Natural killer cell (primary cell): ENCODE results near the gene GRM7. TPM values are rescaled to one million over a fixed set of nuclear protein-coding genes. Genes with fewer than 3 reads are reported as not detected.

Source experiments
- ATAC-seq, 3 donors: fragments of 150-1000 bp in 2 of 3; fragments of 200-7000 bp in 1 of 3; cut with Tn5 transposase; 1 replicate in 1 of 3; 2 replicates in 2 of 3; pipeline ENCODE4 v1.10.0; 2021; ENCODE audit warnings: mild to moderate bottlenecking in 2 of 3, moderate library complexity in 2 of 3
- DNase-seq, 2 donors: peaks; one replicate each; pipeline versions ENCODE4 v3.0.0 to v3.0.0-alpha.2; 2013 to 2021; ENCODE audit warnings: mixed read lengths in 1 of 2
- H3K27ac ChIP-seq: one replicate; pipeline ENCODE4 v1.5.1; 2013; ENCODE audit warnings: mild to moderate bottlenecking, low read length
- H3K27me3 ChIP-seq: one replicate; pipeline ENCODE4 v1.6.1; 2013; ENCODE audit warnings: low read length; ENCODE audit not compliant: control insufficient read depth, insufficient read depth
- H3K36me3 ChIP-seq: one replicate; pipeline ENCODE4 v1.6.1; 2013; ENCODE audit warnings: low read length; ENCODE audit not compliant: control insufficient read depth, insufficient read depth
- H3K4me1 ChIP-seq: one replicate; pipeline ENCODE4 v1.6.1; 2013; ENCODE audit warnings: low read length; ENCODE audit not compliant: control insufficient read depth, insufficient read depth
- H3K4me3 ChIP-seq: one replicate; pipeline ENCODE4 v1.5.1; 2013; ENCODE audit warnings: low read length
- H3K9me3 ChIP-seq: one replicate; pipeline ENCODE4 v1.6.1; 2013; ENCODE audit warnings: low read length; ENCODE audit not compliant: control insufficient read depth, insufficient read depth
- H3K27ac Mint-ChIP-seq, 2 donors: one replicate each; pipeline ENCODE4 v1.8.0; 2022; ENCODE audit warnings: mild to moderate bottlenecking in 2 of 2, mixed read lengths in 2 of 2, moderate library complexity in 1 of 2
- H3K27me3 Mint-ChIP-seq, 2 donors: one replicate each; pipeline ENCODE4 v1.8.0; 2022; ENCODE audit warnings: low read depth in 2 of 2, mixed read lengths in 2 of 2
- H3K36me3 Mint-ChIP-seq: one replicate; pipeline ENCODE4 v1.8.0; 2022; ENCODE audit warnings: mixed read lengths
- H3K4me1 Mint-ChIP-seq, 2 donors: one replicate each; pipeline ENCODE4 v1.8.0; 2022; ENCODE audit warnings: mixed read lengths in 2 of 2
- H3K4me3 Mint-ChIP-seq: one replicate; pipeline ENCODE4 v1.8.0; 2022; ENCODE audit warnings: mild to moderate bottlenecking, moderate library complexity, mixed read lengths
- H3K9me3 Mint-ChIP-seq, 2 donors: one replicate each; pipeline ENCODE4 v1.8.0; 2022; ENCODE audit warnings: mixed read lengths in 2 of 2
- WGBS: methylation state at CpG from one replicate; pipeline ENCODE4 v1.1.7; 2013; ENCODE audit warnings: missing lambda C conversion rate; ENCODE audit not compliant: insufficient coverage; 5-methylcytosine and 5-hydroxymethylcytosine counted together
- intact Hi-C: fragments of 100-400 bp; cut with micrococcal nuclease; formaldehyde crosslinking; loops from one replicate; pipeline ENCODE4 v1.14.2; 2022
- total RNA-seq, 4 donors: library from RNA; stranded (reverse); fragments of 120-200 nt in 1 of 4; gene quantifications; one replicate each; pipeline versions ENCODE4 v1.2.3 to v1.2.4, GENCODE V29; 2013 to 2022
- TF ChIP-seq, protein P1 (sequence below): fragments of 200-600 bp; IDR thresholded peaks from one replicate; pipeline ENCODE4 v1.8.0; 2022; ENCODE audit warnings: antibody characterized with exemption

The GRM7 gene
- total RNA-seq, 3 donors from 2014 or later (not counting 1 experiment from before 2014, with no cell fraction given): not detected

DNA sequence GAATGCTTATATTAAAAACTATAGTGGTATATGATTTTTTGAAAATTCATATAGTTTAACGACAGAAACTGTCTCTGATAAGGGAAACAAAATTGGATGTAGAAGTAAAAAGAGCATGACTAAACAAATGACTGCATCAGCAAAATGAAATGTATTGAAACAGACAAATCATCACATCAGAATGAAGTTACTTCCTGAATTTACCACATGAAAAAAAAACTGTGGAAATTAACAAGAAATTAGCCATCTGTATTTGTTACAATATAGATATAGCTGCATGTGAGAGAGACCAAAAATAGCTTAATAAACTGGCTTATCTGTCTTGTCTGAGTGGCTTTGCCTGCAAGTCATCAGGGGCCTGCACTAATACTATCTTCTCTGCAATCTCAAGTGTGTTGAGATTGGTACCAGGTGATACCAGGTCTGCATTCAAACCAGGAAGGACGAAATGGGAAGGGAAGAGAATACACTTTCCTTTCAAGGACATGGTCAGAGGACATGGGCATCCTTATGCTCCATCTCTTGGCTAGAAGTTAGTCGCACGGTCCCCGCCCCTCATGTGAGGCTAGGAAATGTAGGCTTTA lies 388.7 kb downstream of the GRM7 start:
- Mint-ChIP-seq H3K9me3 (peaks cover 0 to 7% of the 10 kb centered on the region in 2 donors), H3K27ac (no peak overlapping the region), H3K36me3 (no peaks in the 10 kb centered on the region), H3K27me3 (no peaks in the 10 kb centered on the region), H3K4me1 (no peaks in the 10 kb centered on the region), H3K4me3 (no peak overlapping the region)
- TF ChIP-seq, protein P1, sequence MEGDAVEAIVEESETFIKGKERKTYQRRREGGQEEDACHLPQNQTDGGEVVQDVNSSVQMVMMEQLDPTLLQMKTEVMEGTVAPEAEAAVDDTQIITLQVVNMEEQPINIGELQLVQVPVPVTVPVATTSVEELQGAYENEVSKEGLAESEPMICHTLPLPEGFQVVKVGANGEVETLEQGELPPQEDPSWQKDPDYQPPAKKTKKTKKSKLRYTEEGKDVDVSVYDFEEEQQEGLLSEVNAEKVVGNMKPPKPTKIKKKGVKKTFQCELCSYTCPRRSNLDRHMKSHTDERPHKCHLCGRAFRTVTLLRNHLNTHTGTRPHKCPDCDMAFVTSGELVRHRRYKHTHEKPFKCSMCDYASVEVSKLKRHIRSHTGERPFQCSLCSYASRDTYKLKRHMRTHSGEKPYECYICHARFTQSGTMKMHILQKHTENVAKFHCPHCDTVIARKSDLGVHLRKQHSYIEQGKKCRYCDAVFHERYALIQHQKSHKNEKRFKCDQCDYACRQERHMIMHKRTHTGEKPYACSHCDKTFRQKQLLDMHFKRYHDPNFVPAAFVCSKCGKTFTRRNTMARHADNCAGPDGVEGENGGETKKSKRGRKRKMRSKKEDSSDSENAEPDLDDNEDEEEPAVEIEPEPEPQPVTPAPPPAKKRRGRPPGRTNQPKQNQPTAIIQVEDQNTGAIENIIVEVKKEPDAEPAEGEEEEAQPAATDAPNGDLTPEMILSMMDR: no peak
- Histone ChIP-seq H3K4me1 (no peaks in the 10 kb centered on the region), H3K36me3 (no peaks in the 10 kb centered on the region), H3K4me3 (no peak overlapping the region), H3K27me3 (no peaks in the 10 kb centered on the region), H3K27ac (no peak overlapping the region), H3K9me3 (no peaks in the 10 kb centered on the region)
- DNase-seq (no peak), ATAC-seq (no peak)
- intact Hi-C loops: no loop called here
- WGBS: 89% methylated on average over 4 of the region's 5 CpGs

DNA sequence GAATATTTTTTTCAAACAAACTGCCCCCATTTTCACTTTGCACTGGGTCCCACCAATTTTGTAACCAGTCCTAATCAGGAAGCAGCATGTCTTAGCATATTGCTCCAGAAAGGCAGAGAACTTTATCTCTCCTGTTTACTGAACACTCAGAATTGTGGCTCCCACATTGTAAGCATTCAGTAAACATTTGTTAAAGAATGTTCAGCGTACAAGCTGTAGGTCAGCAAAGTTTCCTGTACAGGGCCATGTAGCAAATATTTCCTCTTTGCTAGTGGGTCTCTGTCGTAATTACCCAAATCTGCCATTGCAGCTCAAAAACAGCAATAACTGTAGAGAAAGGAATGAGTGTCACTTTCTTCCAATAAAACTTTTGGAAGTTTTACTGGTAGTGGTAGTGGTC lies 393.3 kb downstream of the GRM7 start:
- H3K9me3 ChIP-seq: no peaks in the 10 kb centered on the region
- no peak for DNase-seq
- intact Hi-C loops: no loop called here
- H3K4me1 Mint-ChIP-seq: no peaks in the 10 kb centered on the region
- no peak for ATAC-seq
- TF ChIP-seq, protein P1: no peak
- H3K27me3 ChIP-seq: no peaks in the 10 kb centered on the region
- no peak overlapping the region for H3K4me3 ChIP-seq
- H3K27ac Mint-ChIP-seq: no peak overlapping the region
- H3K27me3 Mint-ChIP-seq: no peaks in the 10 kb centered on the region
- H3K27ac ChIP-seq: no peak overlapping the region
- WGBS: 89% methylated on average over 2 of the region's 2 CpGs
- no peaks in the 10 kb centered on the region for H3K36me3 Mint-ChIP-seq
- no peaks in the 10 kb centered on the region for H3K36me3 ChIP-seq
- H3K9me3 Mint-ChIP-seq: peaks cover 2 to 7% of the 10 kb centered on the region in 2 donors
- H3K4me3 Mint-ChIP-seq: no peak overlapping the region
- no peaks in the 10 kb centered on the region for H3K4me1 ChIP-seq

DNA sequence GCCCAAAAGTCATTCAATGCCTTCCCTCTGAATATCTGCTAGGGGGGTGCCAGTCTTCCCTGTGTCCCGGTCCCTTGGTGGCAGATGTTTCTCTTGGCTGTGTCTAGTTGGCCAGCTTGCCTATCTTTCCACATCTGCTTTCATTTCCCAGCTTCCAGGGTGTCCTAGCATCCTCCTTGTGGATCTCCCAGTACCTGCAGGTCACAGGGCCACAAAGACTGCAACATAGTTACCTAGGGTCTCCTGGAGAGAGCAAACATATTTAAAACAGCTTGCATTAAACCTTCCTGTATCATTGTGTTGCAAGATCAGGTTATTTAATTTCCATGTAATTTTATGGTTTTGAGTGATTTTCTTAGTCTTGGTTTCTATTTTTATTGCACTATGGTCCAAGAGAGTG lies 400.1 kb downstream of the GRM7 start:
- Mint-ChIP-seq H3K9me3 (peaks cover 2 to 9% of the 10 kb centered on the region in 2 donors), H3K27ac (no peak overlapping the region), H3K4me1 (no peaks in the 10 kb centered on the region), H3K4me3 (no peak overlapping the region), H3K36me3 (no peaks in the 10 kb centered on the region), H3K27me3 (peaks cover 0 to 7% of the 10 kb centered on the region in 2 donors)
- WGBS: 69% methylated on average over 1 of the region's 1 CpG
- Histone ChIP-seq H3K27ac (no peak overlapping the region), H3K4me3 (no peak overlapping the region), H3K9me3 (no peaks in the 10 kb centered on the region), H3K27me3 (no peaks in the 10 kb centered on the region), H3K36me3 (no peaks in the 10 kb centered on the region), H3K4me1 (no peaks in the 10 kb centered on the region)
- ATAC-seq (no peak), DNase-seq (no peak)
- intact Hi-C loops: no loop called here
- TF ChIP-seq, protein P1: no peak
